ENCODE data around the gene MPLKIP.
"Not testable (repeated sequence)": the region's sequence is repeated elsewhere in the genome, so short reads cannot be mapped to it uniquely, and the experiment has no call there.

MPLKIP gene

DNA sequence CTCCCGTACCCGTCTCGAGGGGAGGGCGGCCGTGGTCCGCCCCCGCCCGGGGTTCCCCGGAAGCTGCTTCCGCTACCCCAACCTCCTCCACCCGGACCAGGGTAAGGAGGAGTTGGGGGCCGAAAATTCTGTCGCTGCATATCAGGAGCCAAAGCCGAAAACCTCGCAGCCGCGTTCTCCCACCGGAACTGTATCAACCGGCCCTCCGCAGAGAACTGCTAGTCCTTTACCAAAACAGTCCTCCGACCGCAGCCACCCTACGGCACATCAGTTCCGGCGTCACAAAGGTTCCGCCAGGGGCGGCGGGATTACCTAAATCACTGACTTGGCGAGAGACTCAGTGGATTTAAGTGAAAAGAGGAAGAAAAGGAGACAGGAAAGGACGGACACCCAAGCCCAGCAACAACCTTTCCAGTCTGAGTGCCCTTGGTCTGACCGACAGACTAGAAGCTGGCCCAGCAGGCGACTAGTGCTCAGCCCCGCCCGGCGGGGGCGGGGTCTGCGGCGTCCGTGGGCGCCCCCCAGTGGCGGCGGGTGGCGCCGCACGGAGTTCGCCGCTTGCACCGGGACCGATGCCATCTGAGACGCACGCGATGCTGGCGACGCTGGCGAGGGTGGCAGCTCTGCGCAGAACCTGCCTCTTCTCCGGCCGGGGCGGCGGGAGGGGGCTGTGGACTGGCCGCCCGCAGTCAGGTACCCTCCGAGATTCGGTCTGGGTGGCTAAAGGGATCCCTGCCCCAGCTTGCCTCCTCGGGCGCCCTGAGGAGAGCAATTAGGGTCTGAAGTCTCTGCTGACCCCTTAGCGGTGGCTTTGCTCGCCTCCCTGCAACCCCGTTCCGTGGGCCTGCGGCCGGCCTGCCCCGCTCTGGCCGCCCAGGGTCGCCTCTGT lies at the start of gene MPLKIP, which contains the start of gene SUGCT:
MPLKIP (minus strand) TSS at position 195 of the 889 bp plus-strand sequence; CDS start at position 140, 55 bp downstream.
SUGCT (plus strand) TSS at position 578 of the 889 bp plus-strand sequence.
- peak; percentile 64 for DNase-seq

DNA sequence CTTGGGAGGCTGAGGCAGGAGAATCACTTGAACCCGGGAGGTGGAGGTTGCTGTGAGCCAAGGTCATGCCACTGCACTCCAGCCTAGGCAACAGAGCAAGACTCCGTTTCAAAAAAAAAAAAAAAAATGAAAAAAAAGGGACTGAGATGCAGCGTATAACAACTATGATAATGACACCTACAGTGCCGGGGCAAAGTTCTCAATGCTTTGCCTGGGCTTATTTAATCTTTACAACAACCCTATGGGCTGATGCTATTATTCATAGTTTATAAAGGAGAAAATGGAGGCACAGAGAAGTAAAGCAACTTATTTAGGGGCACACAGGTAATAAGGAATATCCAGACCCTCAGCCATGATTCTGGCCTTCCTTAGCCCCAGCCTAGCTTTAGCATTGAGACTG lies 48.0 kb upstream of the MPLKIP start:
- no peak for DNase-seq

DNA sequence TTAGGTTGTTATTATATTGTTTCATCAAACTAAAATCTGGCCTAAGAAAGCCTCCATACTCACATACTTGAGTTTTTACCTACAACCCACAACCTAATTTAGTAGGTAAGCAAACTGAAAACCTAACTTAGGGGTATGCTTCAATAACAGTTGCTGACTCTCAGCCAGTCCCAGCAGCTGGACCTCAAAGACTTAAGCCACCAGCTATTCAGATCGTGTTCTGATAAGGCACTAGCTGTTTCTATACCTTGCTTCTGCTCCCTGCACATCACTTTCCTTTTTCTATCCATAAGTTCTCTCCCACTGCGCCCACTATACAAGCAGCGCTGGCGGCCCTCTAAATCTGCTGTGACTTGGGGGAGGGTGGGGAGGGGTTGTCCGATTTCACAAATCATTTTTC lies 42.6 kb upstream of the MPLKIP start:
- DNase-seq, result no peak

DNA sequence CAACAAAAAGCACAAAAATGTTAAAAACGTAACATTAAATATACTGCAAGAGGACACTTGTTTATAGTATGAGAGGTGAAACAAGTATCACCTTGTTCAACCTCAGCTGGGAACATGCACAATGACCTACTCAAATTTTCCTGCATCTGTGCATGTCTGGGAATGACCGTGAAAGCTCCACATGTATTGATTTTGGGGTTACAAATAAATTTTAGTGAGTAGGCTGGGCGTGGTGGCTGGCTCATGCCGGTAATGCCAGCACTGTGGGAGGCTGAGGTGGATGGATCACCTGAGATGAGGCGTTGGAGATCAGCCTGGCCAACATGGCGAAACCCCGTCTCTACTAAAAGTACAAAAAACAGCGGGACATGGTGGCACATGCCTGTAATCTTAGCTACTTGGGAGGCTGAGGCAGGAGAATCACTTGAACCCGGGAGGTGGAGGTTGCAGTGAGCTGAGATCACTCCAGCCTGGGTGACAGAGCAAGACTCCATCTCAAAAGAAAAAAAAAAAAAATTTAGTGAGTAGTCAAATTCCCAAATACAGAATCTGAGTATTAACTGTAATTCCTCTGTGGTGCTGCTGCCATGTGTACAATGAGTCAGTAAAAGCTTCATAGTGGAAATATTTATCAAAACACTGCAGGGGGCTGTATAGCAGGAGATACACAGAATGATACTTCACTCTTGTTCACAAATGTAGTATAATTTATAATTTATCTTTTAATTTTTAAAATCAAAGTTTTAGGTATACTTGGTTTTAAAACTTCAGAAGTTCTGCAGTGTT lies 41.5 kb upstream of the MPLKIP start:
- DNase-seq, result no peak

DNA sequence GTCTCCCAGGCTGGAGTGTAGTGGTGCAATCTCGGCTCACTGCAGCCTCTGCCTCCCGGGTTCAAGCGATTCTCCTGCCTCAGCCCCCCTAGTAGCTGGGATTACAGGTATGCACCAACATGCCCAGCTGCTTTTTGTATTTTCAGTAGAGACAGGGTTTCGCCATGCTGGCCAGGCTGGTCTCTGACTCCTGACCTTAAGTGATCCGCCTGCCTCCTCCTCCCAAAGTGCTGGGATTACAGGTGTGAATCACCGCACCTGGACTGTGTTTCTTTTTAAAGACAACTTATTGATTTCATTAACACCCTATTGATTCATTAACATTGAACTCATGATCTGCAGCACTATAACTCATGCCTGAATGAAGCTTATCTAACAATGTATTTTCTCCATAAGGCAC lies 40.8 kb upstream of the MPLKIP start:
- not testable (repeated sequence) for DNase-seq

DNA sequence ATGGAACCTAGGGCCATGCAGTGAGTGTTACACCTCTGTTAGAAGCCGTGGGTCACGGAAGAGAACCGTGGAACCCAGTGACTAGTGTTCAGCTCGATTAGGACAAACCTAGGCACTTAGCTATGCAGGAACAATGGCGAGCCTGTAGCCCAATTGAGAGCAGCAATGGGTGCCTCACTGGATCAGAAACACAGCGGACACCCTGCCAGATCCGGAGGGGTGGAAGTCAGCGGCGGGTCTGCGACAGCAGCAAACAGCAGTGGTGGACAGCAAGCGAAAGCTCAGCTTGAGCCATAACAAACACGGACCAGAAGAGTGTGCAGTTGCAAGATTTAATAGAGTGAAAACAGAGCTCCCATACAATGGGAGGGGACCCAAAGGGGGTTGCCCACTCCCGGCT lies 38.7 kb upstream of the MPLKIP start:
- not testable (repeated sequence) for DNase-seq

DNA sequence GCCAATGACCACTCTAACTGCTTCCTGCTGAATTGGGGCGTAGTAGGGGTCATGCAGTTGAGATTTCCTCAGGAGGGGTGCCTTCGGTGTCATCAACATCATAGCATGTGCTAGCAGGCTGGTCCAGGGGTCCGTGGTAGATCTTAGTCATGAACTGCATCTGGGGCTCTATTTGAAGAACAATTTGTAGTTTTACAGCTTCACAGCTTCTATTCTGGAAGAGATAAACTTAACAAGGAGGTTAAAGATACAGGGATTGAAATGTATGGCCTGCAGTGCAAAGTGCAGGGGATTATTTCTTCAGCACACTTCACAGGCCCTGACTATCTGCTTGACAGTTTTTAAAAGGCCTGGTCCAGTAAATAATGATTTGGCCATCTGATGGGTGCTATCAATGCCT lies 33.8 kb upstream of the MPLKIP start:
- not testable (repeated sequence) for DNase-seq

DNA sequence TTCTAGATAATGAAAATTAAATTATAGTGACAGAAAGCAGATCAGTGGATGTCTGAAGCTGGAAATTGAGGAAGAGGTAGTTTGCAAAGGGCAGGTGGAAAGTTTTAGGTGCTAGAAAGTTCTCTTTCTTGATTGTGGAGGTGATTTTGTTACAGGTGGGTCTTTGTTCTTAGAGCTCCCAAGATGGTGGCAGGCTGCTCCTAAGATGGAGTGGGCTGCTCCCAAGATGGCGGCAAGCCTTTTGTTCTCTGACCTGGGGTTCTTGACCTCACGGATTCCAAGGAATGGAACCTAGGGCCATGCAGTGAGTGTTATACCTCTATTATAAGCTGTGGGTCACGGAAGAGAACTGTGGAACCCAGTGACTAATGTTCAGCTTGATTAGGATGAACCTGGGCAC lies 32.9 kb upstream of the MPLKIP start:
- DNase-seq, result no peak

DNA sequence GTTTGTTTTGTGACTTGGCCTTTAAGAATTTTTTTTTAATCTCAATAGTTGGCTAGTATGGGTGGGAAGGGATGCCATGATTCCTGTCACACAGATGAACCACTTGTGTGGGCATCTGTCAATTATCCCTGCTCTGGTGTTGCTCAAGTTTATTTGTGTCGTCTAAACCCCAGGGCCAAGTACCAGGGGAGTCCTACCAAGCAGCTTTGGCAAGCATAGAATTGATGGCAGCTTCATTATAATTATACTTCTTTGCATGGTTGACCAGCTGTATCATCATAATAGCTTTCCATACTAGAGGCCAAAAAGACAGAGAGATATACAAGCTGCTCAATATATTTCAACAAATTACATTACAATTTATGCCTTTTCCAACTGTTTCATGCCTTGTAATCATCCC lies 30.8 kb upstream of the MPLKIP start:
- no peak for DNase-seq

DNA sequence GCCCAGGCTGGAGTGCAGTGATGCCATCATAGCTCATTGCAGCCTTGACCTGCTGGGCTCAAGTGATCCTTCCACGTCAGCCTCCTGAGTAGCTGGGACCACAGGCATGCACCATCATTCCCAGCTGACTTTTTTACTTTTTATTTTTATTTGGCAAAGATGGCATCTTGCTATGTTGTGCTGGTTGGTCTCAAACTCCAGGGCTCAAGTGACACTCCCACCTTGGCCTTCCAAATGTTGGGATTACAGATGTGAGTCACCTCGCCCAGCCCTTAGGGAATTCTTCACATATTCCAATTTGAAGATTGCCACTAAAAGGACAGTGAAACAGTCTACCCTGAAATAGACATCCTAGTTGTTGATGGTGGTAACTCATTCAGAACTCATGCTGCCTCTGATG lies 28.1 kb upstream of the MPLKIP start:
- no peak for DNase-seq

DNA sequence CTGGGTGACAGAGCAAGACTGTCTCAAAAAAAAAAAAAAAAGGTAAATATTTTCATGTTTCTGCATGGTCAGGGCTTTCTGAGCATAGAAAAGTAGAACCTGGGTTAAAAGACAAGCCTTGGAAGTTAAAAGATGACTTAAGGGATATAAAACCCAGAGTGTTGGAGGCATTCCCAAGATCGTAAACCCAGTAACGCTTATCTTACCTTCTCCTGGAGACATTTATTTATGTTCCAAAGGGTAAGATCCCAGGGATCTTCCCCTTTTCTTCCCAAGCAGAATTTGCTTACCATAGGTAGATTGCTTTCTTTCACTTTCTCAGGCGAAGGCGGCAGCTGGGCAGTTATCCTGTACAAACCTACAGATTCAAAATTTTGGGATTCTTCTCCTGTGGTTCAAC lies 22.6 kb upstream of the MPLKIP start:
- no peak for DNase-seq

DNA sequence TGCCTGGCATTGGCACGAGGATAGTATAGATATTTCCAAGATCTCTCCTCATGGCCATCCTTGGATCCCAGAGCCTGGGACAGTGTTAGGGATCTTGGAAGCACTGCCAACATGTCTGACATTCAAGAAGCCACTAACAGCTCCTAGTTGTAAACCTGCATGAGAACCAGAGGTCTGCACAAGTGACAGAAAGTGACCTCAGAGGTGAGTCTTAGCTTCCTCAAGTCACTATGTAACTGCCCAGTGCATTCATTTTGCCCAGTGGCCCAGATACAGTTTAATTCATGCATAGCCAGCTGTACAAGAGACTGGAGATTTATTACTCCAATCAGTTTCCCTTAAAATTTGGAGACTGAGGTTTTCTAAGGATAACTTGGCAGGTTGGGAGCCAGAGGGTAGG lies 17.1 kb upstream of the MPLKIP start:
- DNase-seq, result no peak

DNA sequence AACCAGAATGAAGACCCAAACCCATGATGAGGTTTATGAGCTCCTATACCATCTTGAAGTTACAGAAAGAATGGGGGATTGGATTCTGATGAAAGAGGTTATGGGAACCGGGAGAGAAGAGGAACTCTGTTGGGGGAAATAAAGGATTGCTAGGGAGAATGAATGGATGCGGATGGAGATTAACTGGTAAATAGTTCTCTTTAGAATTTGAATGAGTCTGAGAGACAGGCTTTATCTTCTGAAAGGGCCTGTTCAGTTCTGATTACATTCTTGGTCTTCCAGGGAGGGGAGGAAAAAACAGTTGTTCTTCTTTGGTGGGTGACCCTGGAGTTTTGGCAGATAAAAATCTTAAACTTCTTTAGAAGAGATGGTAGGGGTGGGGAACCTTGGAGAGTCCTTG lies 14.2 kb upstream of the MPLKIP start:
- no peak for DNase-seq

DNA sequence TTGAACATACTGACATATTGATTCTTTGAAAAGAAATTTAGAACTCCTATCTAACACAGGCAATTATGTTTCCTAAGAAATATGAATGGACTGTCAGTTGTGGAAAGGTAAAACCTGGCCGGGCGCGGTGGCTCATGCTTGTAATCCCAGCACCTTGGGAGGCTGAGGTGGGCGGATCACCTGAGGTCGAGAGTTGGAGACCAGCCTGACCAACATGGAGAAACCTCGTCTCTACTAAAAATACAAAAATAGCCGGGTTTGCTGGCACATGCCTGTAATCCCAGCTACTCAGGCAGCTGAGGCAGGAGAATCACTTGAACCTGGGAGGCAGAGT lies 13.8 kb upstream of the MPLKIP start:
- DNase-seq, result not testable (repeated sequence)

DNA sequence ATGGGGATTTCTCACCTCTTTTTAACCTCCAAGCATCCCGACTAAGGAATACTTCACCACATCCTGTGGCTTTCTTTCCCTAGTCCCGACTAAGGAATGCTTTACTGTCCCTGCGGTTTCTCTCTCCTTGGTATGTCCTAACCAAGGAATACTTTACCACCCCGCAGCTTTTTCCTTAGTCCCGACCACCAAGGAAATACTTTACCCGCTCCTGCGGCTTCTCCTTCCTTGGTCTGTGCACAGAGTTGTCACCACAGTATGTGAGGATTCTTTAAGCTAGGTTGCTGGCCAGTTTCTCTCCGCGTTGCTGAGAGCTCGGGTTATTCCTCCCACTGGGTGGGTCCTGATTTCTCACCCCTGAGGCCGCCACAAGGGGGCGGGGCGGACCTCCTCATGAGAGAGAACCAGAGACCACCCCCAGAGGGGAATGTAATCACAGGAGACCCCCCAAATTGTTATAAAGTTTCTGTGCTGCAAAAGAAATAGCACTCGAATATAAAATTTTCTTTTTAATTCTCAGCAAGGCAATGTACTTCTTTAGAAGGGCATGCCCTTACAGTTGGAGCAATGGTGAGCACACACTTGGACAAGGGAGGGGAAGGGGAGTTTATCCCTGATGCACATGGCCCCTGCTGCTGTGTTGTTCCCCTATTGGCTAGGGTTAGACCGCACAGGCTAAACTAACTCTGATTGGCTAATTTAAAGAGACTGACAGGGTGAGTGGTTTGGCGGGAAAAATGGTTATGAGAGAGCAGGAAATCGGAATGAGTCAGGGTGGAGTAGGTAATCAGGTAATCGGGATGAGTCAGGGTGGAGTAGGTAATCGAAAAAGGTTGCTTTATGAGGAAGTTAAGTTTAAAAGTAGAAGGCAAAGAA lies 13.2 kb upstream of the MPLKIP start:
- no peak for DNase-seq

DNA sequence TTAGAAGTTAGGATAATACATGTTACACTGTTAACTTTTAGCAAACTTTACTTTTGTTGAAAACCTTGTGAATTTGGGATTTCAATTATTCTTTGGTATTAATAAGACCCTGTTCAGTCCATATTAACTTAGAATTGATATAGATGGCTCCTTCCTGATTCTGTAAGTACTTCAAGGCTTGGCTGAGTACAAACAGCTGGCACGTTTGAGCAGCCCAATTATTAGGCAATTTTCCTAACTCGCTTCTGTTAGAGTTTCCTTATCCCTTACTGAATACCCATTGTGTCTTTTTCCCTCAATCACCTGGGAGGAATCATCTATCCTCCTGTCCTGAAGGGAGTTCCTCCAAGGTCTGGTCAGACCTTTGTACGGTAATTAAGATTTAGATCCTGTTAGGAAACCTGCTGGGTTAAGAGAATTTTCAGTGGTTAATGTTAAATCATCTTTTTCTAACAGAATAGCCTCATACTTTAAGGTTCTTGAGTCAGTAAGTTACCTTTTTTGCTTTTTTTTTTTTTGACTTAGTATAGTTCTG lies 11.2 kb upstream of the MPLKIP start:
- not testable (repeated sequence) for DNase-seq

DNA sequence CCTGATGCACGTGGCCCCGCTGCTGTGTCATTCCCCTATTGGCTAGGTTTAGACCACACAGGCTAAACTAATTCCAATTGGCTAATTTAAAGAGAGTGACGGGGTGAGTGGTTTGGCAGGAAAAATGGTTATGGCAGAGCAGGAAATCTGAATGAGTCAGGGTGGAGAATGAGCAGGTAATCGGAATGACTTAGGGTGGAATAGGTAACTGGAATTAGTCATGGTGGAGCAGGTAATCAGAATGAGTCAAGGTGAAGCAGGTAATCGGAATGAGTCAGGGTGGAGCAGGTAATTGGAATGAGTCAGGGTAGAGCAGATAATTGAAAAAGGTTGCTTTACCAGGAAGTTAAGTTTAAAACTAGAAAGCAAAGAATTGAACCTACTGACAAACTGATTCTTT lies 7.5 kb upstream of the MPLKIP start:
- DNase-seq, result not testable (repeated sequence)

DNA sequence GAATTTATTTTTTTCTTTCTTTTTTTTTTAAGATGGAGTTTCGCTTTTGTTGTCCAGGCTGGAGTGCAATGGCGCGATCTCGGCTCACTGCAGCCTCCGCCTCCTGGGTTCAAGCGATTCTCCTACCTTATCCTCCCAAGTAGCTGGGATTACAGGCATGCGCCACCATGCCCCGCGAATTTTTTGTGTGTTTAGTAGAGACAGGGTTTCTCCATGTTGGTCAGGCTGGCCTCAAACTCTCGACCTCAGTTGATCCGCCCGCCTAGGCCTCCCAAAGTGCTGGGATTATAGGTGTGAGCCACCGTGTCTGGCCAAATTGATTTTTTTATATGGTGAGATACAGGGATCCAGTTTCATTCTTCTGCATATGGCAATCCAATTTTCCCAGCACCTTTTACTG lies 5.5 kb upstream of the MPLKIP start:
- not testable (repeated sequence) for DNase-seq

DNA sequence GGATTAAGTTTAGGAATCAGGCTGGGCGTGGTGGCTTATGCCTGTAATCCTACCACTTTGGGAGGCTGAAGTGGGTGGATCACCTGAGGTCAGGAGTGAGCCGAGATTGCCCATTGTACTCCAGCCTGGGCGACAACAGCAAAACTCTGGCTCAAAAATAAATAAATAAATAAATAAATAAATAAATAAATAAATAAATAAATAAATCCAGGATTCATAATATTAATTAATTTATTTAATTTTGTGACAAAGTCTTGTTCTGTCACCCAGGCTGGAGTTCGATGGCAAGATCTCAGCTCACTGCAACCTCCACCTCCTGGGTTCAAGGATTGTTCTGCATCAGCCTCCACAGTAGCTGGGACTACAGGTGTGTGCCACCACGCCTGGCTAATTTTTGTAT lies 4.6 kb upstream of the MPLKIP start:
- no peak for DNase-seq

DNA sequence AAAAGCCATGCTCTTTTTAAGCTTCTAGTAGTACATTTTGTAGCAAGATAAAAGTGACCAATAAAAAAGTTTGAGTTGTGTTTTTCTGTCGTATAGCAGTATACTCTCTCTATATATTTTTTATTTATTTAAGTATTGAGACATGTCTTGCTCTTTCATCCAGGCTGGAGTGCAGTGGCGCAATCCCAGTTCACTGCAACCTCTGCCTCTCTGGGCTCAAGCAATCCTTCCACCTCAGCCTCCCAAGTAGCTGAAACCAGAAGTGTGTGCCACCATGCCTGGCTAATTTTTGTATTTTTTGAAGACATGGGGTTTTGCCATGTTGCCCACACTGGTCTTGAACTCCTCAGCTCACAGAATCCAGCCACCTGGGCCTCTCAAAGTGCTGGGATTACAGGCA lies 3.1 kb upstream of the MPLKIP start:
- DNase-seq, result no peak

DNA sequence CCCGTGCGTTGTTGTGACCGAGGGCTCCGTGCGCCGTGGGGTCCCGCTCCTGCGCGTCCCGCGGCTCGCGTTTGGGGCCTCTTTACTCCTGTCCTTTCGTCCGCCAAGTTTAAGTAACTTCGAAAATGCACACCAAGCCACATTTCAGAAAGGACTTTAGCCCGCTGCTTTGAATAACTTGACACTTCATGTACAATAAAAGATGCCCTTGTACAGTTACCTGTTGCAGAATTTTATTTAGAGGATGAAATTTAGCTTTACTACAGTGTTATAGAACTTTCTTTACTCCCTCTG lies 842 bp upstream of the MPLKIP start:
- DNase-seq, result no peak

DNA sequence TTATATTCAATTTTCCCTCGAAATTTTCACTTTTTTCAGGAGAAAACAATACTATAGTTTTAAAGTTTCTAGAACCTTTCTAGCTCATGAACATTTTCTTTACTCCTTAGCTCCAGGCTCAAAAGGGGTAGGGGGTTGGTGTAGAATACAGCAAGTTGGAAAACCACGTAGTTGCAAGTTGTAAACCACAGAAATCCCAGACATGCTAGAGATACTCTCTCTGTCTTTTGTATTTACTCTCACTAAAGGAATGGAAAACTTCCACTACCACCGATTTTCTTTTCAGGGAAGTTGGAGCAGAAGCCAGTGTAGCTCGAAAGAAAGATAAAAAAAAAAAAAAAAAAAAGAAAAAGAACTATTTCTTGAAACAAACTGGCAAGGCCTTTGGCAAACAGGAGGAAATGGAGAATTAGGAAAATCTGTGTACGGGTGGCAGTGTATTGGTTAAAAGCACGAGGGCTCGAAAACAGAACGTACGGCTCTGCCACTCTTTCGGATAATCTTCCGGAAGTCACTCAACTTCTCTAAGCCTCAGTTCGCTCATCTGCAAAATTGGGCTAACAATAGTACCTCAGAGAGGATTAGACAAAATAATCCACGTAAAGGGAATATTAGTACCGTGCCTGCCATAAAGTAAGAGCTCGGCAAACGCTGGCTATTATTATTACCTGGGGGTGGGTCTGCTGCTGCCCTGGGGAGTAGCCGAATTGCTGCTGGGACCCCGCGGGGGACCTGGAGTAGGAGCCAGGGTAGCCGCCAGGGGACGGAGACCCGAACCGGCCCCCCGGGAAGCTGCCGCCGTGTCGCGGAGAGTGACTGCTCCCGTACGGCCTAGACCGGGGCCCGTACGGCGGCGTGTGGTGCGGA lies 628 bp downstream of the MPLKIP start:
- DNase-seq, result no peak
